GM19438 (cell line): ENCODE results near the gene PSD2.

Source experiments
- ATAC-seq: cut with Tn5 transposase; IDR thresholded peaks from one replicate; pipeline ENCODE4 v1.9.1; 2021; ENCODE audit warnings: low read depth; ENCODE audit not compliant: unreplicated experiment

The PSD2 gene

DNA sequence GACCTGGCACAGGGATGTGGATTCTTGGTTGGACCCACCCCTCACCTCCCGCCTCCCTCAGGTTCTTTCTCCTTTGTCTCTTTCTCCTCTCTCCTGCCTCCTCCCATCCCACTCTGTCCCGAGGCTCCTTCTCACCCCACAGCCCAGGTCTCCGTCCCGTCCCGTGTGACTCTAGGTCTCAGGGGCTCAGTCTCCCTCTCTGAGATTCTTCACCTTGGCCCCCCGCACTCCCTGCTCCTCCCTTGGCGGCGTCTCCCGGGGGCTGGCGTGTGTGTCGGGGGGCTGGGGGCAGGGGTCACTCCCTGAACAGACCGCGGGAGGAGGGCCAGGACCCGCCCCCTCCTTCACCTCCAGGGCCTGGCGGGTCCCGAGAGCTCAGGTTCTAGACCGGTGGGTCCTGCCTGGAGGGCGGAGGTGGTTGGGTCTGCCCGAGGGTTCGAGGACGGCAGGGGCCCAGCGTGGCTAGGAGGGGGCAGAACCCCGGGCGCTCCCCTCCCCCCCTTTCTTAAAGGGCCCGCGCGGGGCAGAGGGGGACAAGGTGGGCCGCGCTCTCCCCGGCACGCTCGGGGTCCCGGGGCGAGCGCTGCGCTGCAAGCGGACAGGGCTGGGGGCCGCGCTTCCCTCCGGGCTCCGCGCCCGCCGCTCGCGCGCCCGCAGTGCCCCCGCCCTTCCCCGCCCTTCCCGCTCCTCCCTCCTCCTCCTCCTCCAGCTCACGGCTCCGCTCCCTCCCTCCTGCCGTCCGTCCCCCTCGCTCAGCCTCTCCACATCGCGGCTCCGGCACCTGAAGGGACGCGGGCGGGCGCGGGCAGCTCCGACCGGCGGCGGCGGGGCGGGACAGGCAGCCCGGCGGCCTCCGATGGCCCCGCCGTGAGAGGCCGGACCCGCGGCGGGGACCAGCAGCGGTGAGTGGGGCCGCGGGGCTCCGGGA, at the start of gene PSD2:
Gene PSD2 (plus strand): TSS at position 735 of the 928 bp plus-strand sequence. CDS start 13,633 bp downstream, outside the sequence.
- ATAC-seq = no peak

DNA sequence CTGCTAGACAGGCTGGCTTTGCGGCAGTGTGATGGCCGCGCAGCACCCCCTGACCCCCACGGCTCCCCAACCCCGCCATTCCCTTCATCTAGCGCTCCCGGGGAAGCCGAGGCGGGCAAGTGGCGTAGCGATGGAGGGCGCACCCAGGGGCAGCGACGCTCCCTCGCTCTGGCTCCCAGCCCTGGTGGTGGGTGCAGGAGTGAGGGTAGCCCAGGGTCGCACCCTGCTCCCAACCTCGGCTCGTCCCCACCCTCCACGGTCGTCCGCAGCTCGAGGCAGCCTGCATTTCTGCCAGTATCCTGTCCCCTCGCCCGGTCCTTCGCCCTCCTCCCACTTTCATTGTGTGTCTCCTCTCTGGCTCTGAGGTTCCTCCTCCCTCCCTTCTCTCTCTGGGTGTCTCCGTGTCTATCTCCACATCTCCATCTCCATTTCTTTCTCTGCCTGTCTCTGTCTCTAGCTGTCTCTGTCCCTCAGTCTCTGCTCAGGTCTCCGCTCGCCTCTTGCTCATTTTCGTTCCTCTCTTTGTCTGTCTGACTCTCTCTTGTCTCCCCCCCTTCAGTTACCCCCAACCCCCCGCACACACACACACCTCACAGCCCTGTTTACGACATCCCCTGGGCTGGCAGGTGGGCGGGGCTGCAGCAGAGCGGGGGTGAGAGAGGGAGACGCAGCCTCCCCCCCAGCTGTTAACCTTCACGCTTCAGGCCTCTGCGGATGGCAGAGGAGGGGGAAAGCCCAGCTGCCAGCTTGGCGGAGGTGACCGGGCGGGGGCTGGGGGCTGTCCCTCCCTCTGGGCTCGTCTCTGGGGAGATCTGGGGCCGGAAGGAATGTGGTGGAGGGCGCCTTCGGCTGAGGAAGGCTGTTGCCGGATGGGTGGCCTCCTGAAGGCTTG, 48.7 kb upstream of the PSD2 start:
- no peak for ATAC-seq

DNA sequence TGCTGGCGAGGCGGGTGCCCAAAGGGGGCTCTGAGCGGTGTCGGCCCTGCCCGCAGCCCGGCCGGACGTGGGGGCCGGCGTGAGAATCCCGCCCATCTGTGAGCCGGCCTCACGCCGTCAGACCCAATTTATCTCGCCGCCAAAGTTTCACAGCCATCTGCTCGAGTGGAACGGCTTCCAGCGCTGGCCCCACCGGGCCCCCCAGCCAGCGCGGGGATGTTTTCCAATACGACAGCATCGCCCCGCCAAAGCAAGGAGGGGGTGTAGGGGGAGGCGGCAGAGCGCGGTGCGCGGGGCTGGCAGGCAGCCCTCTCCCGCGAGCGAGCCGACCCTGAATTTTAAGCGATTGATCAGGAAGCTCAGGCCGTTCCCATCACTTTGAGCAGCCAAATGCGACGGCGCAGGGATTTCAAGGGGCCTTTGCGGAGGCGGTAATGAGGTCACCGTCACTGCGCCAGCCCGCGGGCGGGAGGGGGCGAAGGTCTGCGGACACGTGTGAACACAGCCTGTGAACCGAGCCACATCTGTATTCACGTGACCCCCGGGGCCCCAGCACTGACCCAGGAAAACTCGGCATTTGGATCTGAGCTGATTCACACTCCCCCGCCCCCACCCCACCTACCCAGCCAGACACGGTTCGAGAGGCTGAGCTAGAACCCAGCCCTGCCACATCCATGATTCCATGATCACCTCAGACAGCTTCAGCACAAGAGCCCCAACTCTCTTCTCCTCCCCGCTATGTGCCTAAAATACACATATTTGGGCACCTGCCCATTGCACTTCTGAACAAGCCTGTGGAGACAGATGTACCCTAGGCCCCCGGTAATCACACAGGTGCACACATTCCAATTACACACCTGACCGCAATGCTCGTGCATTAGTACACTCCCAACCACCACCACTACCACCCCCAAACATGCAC, 47.8 kb upstream of the PSD2 start:
- ATAC-seq = no peak

DNA sequence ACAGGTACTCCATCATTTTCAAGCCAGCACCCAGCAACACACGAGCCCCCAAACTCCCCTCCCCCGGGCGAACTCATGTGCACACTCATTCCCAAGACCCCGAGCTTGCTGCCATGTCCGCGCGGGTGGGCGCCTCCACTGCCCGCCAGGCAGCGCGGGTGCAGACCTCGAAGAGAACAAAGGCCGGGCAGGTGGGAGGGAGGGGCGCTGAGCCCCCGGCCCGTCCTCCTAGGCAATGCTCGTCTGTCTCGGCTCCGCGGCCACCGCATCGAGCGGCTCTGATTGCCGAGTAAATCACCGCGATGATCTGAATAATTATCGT, 47.1 kb upstream of the PSD2 start:
- no peak for ATAC-seq

DNA sequence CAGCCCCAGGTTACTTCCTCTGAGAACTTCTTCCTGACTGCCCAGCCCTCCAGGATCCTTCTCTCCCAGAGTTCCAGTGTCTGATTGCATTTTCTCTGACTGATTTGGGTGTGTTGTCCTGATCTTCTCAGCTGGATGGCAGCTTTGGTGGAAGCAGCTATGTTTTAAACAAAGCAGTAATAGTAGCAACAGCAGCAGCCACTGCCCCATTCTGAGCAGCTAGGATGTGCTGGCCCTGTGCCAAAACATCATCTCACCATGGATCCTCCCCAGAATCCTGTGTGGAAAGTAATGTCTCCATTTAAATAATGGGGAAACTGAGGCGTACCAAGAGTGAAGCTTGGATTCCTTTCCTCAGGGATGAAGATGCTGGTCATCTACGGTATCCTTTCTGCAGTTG, 46.4 kb upstream of the PSD2 start:
- ATAC-seq = no peak

DNA sequence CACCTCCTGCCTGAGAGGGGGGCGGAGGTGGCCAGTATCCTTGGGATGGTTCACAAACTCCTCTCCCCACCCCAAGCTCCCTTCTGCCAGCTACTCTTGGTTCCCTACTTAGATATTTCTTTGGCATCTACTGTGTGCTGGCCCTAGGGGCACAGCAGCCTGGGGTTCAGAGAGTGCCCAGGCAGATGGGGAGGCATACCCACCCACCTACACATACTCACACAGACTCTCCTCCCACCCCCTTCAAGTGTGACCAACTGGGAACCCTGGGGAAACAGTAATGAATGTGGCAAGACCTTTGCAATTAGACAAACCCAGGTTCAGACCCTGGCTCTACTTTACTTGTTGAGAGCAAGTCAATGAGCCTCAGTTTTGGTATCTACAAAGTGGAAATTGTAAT, 44.4 kb upstream of the PSD2 start:
- no peak for ATAC-seq

DNA sequence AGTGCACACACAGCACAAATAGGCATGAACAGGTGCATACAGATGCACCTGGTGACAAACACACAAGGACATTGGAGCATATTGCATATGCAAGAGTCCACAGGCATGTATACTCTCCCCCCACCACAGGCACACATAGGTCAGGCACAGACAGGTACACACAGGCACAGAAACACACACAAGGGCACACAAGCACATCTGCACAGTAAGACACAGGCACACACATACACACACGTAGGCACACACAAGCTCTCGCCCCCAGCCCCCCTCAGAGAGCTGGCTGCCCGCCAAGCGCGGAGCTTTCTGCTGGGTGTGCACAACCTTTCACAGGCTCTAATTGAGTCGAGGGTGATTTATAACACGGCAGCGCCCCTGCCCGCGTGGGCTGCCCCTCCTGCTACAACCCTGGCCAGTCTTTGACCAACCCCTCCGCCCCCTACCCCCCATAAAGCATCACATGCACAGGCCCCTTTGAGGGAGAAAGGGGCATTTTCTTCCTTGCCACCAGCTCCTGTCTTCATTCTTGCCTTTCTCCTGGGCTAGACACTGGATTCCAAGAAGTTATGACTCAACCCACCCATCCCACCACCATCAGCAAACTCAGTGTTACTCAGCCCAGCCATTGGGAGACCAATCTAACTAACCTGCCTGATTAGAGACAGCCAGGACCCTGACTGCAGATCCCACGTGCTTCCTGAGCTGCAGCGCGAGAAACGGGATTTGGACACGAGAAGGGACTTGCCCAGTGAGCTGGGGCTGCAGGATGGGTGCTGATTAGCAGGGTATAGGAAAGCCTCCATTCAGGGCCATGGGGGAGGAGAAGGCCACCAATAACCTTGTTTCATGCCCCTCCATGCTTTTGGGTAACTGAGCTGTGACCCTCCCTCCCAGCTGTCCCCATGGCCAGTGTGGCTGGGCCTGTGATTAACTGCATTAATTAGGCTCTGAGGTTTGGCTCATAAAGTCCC, 42.8 kb upstream of the PSD2 start:
- no peak for ATAC-seq

DNA sequence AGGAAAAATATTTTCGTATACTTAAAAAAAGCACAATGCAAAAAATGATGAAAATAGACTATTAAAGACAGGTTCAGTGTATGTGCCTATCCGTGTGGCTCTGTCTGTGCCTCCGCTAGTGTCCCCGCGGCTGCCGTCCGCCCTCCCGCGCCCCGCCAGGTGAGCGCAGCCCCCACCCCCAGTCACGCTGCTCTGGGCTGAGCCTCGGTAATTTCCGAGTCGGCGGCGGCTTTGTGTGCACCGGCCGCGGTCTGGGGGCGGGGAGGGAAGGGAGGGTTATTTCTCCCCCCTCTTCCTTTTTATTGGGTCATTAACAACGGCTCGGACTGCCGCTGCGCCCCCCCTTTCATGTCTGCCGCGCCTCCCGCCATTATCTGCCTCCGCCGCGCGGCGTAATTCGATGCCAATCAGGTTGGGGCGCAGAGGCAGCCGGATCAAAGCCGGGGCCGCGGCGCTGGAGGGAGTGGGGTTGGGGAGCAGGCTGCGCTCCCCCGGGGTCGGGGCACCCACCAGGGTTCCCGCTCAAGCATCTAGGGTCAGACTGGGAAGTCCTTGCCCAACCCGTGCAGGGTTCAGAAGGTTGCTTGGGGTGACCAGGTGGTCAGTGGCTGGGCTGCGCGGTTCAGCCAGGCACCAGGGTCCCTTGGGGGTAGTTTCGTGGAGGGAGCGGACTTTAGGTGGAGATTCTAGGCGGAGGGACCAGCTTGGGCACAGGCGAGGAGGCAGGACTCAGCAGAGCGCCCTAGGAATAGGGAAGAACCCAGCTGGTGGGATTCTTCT, 39.5 kb upstream of the PSD2 start:
- no peak for ATAC-seq

DNA sequence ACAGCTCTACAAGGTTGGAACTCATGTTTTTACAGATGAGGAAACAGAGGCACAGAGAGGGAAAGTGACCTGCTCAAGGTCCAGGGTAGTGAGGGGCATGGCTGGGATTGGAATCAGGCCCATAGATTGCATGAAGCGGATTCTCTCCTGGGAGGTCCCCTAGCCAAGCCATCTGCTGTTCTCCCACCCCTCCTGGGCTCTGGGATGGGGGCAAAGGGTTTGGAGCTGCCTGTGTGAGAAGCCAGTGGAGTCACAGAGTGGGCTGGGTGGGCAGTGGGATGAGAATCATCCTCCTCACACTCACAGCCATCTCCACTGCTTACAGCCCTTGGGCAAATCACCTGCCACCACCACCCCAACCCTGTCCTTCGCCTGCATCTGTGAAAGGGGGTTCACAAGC, 38.6 kb upstream of the PSD2 start:
- ATAC-seq = no peak

DNA sequence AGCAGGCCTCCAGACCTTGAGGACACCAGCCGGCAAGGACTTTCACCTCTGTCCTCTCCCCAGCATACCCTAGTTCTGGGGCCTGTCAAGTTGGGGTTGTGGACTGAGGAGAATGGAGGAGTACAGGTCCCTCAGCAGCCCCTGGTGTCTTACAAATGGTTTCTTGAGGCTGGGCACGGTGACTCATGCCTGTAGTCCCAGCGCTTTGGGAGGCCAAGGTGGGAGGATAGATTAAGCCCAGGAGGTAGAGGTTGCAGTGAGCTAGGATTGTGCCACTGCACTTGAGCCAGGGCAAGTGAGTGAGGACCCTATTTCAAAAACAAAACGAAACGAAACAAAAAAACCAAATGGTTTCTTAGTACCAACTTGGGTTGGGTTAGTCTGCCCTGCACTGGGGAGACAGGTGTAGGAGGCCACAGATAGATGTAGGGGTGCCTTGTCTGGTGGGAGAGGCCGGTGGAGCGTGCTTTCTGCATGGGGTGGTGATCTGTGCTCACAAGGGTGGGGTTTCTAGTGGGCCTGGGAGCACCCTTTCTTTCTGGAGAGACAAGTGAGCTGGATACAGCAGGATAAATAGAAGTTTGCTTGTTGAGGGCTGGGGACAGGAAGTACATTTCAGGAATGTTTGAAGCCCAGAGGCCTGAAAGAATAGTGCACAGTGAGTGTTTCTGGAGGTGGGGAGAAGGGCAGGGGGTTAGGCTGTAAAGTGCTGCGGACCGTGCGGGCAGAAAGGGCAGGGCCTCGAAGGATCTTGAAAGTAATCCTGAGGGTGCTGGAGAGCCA, 37.7 kb upstream of the PSD2 start:
- ATAC-seq = no peak

DNA sequence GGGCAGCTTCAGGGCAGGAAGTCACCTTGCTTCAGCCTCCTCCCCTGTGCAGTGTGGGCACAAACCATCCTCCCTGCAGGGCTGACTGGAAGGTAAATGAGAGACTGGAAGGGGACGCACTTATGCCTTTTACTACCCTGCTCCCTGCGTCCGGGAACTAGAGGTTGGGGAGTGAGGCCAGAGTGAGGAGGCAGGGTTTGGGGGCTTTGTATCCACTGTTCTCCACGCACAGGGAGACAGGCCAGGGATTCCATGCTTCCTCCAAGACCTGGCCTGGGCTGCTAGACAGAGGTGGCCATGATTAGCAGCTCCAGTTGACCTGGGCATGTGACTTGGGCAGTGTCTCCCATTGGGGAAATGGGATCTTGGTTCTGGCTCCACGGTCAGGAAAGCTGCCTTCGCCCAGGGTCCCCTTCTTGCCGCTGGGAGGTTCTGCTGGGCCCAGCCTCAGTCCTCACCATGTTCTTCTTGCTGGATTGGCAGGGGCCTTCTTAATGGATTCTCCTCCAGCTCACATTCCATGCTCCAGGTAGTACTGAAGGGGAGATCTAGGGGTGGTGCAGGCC, 37.0 kb upstream of the PSD2 start:
- no peak for ATAC-seq

DNA sequence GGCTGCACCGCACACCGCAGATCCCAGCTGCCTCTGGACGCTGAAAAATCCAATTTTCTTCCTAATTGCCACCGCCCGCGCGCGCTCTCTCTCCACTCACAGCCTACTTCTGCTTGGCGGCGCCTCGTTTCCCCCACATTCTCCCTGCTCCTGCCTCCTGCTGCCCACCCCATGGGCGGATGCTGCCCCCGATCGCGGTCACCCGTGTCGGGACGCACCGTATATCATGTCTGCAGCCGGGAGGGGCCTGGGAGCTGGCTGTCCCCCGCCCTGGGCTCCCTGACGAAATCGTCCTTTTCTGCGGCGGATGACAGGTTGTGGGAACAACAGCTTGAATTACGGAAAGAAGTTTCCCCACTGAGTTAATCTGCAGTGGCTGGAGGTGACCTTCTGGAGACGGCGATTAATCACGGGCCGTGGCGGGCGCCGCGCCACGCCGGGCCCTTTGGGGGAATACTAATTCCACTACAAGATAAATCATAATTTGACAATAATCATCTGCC, 36.3 kb upstream of the PSD2 start:
- ATAC-seq = no peak

DNA sequence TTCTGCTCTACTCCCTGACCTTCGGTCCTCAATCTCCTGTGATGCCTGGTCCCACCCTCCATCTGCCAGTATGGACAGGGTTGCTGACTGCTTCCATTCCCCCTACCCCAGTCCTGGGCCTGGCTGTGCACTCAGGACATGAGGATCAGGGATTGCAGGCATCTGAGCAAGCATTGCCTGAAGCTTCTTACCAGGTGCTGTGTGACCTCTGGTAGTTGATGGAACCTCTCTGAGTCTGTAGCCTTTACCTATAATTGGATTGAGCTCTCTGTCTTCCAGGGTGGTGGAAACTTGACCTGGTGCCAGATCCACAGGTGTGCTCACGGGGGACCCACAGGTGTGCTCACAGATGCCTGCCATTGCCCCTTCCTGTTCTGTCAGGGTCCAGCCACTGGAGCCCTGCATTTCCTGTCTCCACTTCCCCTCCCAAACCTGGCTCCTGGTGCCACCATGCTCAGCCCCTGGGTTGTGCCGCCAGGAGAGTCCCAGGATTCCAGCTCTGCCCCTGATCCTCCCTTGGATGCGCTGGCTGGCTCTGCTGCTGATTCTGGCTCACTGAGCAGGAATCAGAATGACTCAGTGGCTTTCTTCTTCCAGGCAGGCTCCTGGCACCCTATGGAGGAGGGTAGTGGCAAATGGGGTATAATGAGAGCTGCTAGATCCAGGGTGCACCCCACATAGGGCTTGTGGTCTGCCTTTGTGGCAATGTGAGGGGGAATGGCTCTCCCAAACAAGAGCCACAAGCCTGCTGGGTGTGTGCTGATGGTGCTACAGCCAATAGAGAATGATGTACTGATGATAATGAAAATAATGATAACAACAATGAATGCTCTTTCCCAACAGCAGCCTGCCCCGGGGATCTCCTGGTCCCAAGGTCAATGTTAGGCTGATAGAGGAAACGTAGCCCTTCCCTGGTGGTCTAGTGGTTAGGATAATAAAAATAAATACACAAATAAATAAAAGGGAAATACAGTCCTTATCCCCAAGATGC, 35.2 kb upstream of the PSD2 start:
- ATAC-seq = no peak

DNA sequence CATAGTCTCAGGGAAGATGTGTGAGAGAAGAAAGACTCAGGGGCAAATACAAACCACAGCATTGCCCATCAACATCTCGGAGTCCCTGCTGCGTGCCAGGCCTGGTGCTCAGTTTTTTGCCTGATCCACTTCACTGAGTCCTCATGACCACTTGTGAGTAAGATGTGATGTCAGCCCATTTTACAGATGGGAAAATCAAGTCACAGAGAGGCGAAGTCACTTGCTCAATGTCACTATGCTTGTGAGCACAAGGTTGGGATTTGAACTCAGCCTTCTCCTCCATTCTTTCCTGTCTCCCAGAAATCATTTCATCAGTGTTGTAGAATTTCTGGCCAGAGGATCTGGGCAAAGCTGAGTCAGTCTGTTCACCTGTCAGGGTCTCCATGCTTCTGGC, 34.6 kb upstream of the PSD2 start:
- no peak for ATAC-seq

DNA sequence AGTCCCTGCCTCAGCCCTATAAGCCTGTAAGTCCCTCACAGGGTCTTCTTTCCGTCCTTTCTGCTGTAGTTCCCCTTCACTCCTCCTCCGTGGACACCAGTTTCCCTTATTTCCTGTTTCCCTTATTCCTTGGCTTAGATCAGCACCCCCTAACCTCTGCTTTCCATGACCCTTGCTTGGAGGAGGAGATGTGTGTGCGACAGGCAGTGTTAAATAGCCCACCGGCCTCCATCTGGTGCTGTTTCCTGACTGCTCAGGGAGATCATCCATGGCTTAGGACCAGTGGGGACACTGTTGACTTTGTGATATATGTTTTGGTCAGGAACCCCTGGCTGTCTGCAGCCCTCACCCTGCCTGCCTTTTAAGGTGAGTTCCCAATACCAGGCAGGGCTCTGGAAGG, 34.1 kb upstream of the PSD2 start:
- no peak for ATAC-seq

DNA sequence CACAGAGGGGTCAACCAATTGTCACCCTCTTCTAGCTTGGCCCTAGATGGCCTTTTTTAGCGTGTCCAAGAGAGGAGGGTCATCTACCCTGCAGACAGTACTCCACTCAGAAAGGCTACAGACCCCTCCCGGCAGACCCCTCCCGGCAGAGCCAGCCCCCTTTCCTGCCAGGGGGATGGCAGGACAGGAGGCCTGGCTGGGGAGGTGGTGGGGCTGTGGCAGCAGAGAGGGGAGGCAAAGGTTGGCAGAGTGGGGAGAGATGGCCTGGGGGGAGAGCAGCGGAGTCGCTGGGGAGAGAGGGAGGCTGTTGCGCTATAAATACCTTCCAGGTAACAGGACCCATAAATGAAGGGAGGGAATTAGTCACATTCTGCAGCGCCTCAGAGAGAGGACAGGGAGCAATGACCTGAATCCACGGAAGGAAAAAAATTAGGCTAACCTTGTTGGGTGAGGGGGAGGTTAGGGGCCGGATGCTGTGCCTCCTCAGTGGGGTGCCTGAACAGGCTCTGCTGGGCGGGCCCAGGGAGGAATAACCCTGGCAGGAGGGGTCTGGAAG, 32.9 kb upstream of the PSD2 start:
- no peak for ATAC-seq
